SK-N-SH treated with all-trans-retinoic acid at 6 μM for 48 hours (cell line): Measurements from ENCODE around the gene CNTN1.

ENCODE experiments used
- ATAC-seq: fragments of 200-7000 bp; cut with Tn5 transposase; 3 replicates; pipeline ENCODE4 v1.9.1; 2020; ENCODE audit warnings: mild to moderate bottlenecking, moderate library complexity
- BACH2 ChIP-seq: fragments of 250-450 bp; sonication (Bioruptor Pico); IDR thresholded peaks from 2 replicates; pipeline ENCODE4 v1.9.0; 2021; ENCODE audit warnings: mild to moderate bottlenecking, borderline replicate concordance
- CSDC2 ChIP-seq: fragments of 250-450 bp; sonication (Bioruptor Pico); IDR thresholded peaks from 2 replicates; pipeline ENCODE4 v1.5.0; 2020; ENCODE audit warnings: mild to moderate bottlenecking, moderate library complexity
- ESRRG ChIP-seq: fragments of 250-450 bp; sonication (Bioruptor Pico); IDR thresholded peaks from 2 replicates; pipeline ENCODE4 v1.6.1; 2021; ENCODE audit warnings: mild to moderate bottlenecking
- GLIS3 ChIP-seq: fragments of 250-450 bp; sonication (Bioruptor Pico); IDR thresholded peaks from 2 replicates; pipeline ENCODE4 v1.5.0; 2020; ENCODE audit warnings: mild to moderate bottlenecking, moderate library complexity
- ISL1 ChIP-seq: fragments of 250-450 bp; sonication (Bioruptor Pico); IDR thresholded peaks from 2 replicates; pipeline ENCODE4 v2.1.2; 2022; ENCODE audit warnings: mild to moderate bottlenecking, moderate library complexity
- PPARA ChIP-seq: fragments of 250-450 bp; sonication (Bioruptor Pico); IDR thresholded peaks from 2 replicates; pipeline ENCODE4 v1.5.0; 2020; ENCODE audit warnings: mild to moderate bottlenecking, borderline replicate concordance
- RARB ChIP-seq: fragments of 250-450 bp; sonication (Bioruptor Pico); IDR thresholded peaks from 2 replicates; pipeline ENCODE4 v1.8.0; 2021; ENCODE audit warnings: mild to moderate bottlenecking, moderate library complexity
- SNAI2 ChIP-seq: fragments of 250-450 bp; sonication (Bioruptor Pico); IDR thresholded peaks from 2 replicates; pipeline ENCODE4 v1.5.0; 2020; ENCODE audit warnings: mild to moderate bottlenecking, moderate library complexity
- TCF4 ChIP-seq: fragments of 250-450 bp; sonication (Bioruptor Pico); IDR thresholded peaks from 2 replicates; pipeline ENCODE4 v1.8.0; 2021; ENCODE audit warnings: mild to moderate bottlenecking, moderate library complexity, borderline replicate concordance
- TOX ChIP-seq: fragments of 250-450 bp; sonication (Bioruptor Pico); IDR thresholded peaks from 2 replicates; pipeline ENCODE4 v1.8.0; 2021; ENCODE audit warnings: mild to moderate bottlenecking, moderate library complexity, borderline replicate concordance
- TSHZ2 ChIP-seq: fragments of 250-450 bp; sonication (Bioruptor Pico); IDR thresholded peaks from 2 replicates; pipeline ENCODE4 v1.5.0; 2020; ENCODE audit warnings: mild to moderate bottlenecking, moderate library complexity
- ZC3H10 ChIP-seq: fragments of 250-450 bp; sonication (Bioruptor Pico); IDR thresholded peaks from 2 replicates; pipeline ENCODE4 v1.5.1; 2021; ENCODE audit warnings: mild to moderate bottlenecking, moderate library complexity
- ZFP3 ChIP-seq: fragments of 250-450 bp; sonication (Bioruptor Pico); IDR thresholded peaks from 2 replicates; pipeline ENCODE4 v1.5.0; 2020; ENCODE audit warnings: mild to moderate bottlenecking, moderate library complexity
- ZFP30 ChIP-seq: fragments of 450-650 bp; formaldehyde crosslinking; IDR thresholded peaks from 2 replicates; pipeline ENCODE4 v1.5.0; 2022; ENCODE audit warnings: mild to moderate bottlenecking, moderate library complexity
- ZNF565 ChIP-seq: fragments of 450-650 bp; formaldehyde crosslinking; conservative IDR thresholded peaks from 2 replicates; pipeline ENCODE4 v1.5.0; 2020; ENCODE audit warnings: low read depth, mild to moderate bottlenecking, moderate library complexity
- ZNF8 ChIP-seq: fragments of 450-650 bp; formaldehyde crosslinking; IDR thresholded peaks from 2 replicates; pipeline ENCODE4 v1.5.0; 2020; ENCODE audit warnings: mild to moderate bottlenecking, moderate library complexity
- TF ChIP-seq, protein P1 (sequence below): fragments of 250-450 bp; sonication (Bioruptor Pico); IDR thresholded peaks from 2 replicates; pipeline ENCODE4 v1.5.1; 2021; ENCODE audit warnings: mild to moderate bottlenecking, moderate library complexity
- TF ChIP-seq, protein P2 (sequence below): fragments of 250-450 bp; sonication (Bioruptor Pico); IDR thresholded peaks from 2 replicates; pipeline ENCODE4 v1.8.0; 2020; ENCODE audit warnings: mild to moderate bottlenecking, moderate library complexity, borderline replicate concordance
- TF ChIP-seq, protein P3 (sequence below): fragments of 250-450 bp; sonication (Bioruptor Pico); IDR thresholded peaks from 2 replicates; pipeline ENCODE4 v1.8.0; 2021; ENCODE audit warnings: low read depth, mild to moderate bottlenecking, moderate library complexity, borderline replicate concordance

The CNTN1 gene

GRCh38 chr12:40828593-40828990 lies 136.4 kb downstream of the CNTN1 start:
- TF ChIP-seq ISL1 (no peak), ZFP30 (CRISPR knock-in tag) (no peak), GLIS3 (CRISPR knock-in tag) (no peak), ESRRG (CRISPR knock-in tag) (no peak), ZNF8 (CRISPR knock-in tag) (no peak), SNAI2 (CRISPR knock-in tag) (no peak), PPARA (CRISPR knock-in tag) (no peak), CSDC2 (CRISPR knock-in tag) (no peak), TOX (no peak), BACH2 (CRISPR knock-in tag) (no peak), TCF4 (CRISPR knock-in tag) (no peak)
- TF ChIP-seq, protein P1, sequence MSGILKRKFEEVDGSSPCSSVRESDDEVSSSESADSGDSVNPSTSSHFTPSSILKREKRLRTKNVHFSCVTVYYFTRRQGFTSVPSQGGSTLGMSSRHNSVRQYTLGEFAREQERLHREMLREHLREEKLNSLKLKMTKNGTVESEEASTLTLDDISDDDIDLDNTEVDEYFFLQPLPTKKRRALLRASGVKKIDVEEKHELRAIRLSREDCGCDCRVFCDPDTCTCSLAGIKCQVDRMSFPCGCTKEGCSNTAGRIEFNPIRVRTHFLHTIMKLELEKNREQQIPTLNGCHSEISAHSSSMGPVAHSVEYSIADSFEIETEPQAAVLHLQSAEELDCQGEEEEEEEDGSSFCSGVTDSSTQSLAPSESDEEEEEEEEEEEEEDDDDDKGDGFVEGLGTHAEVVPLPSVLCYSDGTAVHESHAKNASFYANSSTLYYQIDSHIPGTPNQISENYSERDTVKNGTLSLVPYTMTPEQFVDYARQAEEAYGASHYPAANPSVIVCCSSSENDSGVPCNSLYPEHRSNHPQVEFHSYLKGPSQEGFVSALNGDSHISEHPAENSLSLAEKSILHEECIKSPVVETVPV (CRISPR knock-in tag), result no peak
- TF ChIP-seq, protein P2, sequence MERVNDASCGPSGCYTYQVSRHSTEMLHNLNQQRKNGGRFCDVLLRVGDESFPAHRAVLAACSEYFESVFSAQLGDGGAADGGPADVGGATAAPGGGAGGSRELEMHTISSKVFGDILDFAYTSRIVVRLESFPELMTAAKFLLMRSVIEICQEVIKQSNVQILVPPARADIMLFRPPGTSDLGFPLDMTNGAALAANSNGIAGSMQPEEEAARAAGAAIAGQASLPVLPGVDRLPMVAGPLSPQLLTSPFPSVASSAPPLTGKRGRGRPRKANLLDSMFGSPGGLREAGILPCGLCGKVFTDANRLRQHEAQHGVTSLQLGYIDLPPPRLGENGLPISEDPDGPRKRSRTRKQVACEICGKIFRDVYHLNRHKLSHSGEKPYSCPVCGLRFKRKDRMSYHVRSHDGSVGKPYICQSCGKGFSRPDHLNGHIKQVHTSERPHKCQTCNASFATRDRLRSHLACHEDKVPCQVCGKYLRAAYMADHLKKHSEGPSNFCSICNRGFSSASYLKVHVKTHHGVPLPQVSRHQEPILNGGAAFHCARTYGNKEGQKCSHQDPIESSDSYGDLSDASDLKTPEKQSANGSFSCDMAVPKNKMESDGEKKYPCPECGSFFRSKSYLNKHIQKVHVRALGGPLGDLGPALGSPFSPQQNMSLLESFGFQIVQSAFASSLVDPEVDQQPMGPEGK (CRISPR knock-in tag), result no peak
- no peak for ATAC-seq

GRCh38 chr12:40829738-40830144 lies 137.5 kb downstream of the CNTN1 start:
- no peak for TF ChIP-seq PPARA (CRISPR knock-in tag)
- TF ChIP-seq ISL1, result peak; percentile 61; the same call in 1 of the 2 replicates
- no peak for ATAC-seq

DNA sequence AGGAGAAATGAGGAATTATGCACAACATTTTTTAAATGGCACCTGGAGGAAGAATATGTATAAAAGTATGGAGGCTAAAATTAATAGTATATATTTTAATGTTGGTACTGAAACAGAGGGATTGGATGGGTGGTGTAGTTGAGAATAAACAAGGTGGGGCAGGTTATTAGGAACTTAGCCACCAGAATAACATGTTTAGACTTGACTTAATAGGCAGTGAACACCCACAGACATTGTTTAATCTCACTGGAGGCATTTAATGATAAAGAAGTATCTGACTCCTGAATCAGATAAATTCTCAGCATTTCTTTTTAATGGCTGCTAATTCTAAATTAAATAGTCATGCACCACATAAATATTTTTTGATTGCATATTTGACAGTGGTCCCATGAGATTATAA lies 139.7 kb downstream of the CNTN1 start:
- ATAC-seq, result no peak
- TF ChIP-seq ZNF565 (CRISPR knock-in tag) (no peak), PPARA (CRISPR knock-in tag) (no peak), ESRRG (CRISPR knock-in tag) (no peak), ZFP3 (no peak), ZNF8 (CRISPR knock-in tag) (no peak), RARB (CRISPR knock-in tag) (no peak), ZFP30 (CRISPR knock-in tag) (no peak), ISL1 (no peak), TOX (no peak), TSHZ2 (no peak), GLIS3 (CRISPR knock-in tag) (no peak), ZC3H10 (CRISPR knock-in tag) (no peak), BACH2 (CRISPR knock-in tag) (no peak)
- TF ChIP-seq, protein P1 (CRISPR knock-in tag), result no peak
- TF ChIP-seq, protein P2 (CRISPR knock-in tag), result no peak
- TF ChIP-seq, protein P3, sequence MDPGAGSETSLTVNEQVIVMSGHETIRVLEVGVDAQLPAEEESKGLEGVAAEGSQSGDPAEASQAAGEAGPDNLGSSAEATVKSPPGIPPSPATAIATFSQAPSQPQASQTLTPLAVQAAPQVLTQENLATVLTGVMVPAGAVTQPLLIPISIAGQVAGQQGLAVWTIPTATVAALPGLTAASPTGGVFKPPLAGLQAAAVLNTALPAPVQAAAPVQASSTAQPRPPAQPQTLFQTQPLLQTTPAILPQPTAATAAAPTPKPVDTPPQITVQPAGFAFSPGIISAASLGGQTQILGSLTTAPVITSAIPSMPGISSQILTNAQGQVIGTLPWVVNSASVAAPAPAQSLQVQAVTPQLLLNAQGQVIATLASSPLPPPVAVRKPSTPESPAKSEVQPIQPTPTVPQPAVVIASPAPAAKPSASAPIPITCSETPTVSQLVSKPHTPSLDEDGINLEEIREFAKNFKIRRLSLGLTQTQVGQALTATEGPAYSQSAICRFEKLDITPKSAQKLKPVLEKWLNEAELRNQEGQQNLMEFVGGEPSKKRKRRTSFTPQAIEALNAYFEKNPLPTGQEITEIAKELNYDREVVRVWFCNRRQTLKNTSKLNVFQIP, result no peak
